ENCODE measurements around the gene CISH. TPM values are rescaled to one million over a fixed set of nuclear protein-coding genes. Genes with fewer than 3 reads are reported as not detected.

The CISH gene
- total RNA-seq, 1 experiment from 2014 or later: 0.99 TPM

GRCh38 chr3:50599115-50599715 is 12.4 kb downstream of the CISH start:
- no peak for DNase-seq (ENCODE audit: low read depth)

- DNase-seq (ENCODE audit: low read depth): no peak
Measured at GRCh38 chr3:50594253-50594785, 17.3 kb downstream of the CISH start.

- DNase-seq (ENCODE audit: low read depth): no peak
Measured at GRCh38 chr3:50592568-50592967, 19.0 kb downstream of the CISH start.

- DNase-seq (ENCODE audit: low read depth): no peak
Measured at GRCh38 chr3:50591196-50591741, 20.3 kb downstream of the CISH start.

- DNase-seq (ENCODE audit: low read depth): peak; percentile 28
Measured at GRCh38 chr3:50588759-50589433, 22.7 kb downstream of the CISH start.

GRCh38 chr3:50587806-50588758 is 23.5 kb downstream of the CISH start:
- no peak for DNase-seq (ENCODE audit: low read depth)

GRCh38 chr3:50587373-50587772 is 24.2 kb downstream of the CISH start:
- peak; percentile 30 for DNase-seq (ENCODE audit: low read depth)

- DNase-seq (ENCODE audit: low read depth): no peak
Measured at GRCh38 chr3:50586763-50587070, 24.9 kb downstream of the CISH start.

- DNase-seq (ENCODE audit: low read depth): no peak
Measured at GRCh38 chr3:50585919-50586762, 25.4 kb downstream of the CISH start.

GRCh38 chr3:50584391-50584790 is 27.2 kb downstream of the CISH start:
- DNase-seq (ENCODE audit: low read depth): no peak

GRCh38 chr3:50583897-50584296 is 27.7 kb downstream of the CISH start:
- DNase-seq (ENCODE audit: low read depth): no peak

GRCh38 chr3:50582083-50582482 is 29.5 kb downstream of the CISH start:
- DNase-seq (ENCODE audit: low read depth): no peak

- DNase-seq (ENCODE audit: low read depth): no peak
Measured at GRCh38 chr3:50581459-50581842, 30.1 kb downstream of the CISH start.

- no peak for DNase-seq (ENCODE audit: low read depth)
Measured at GRCh38 chr3:50580683-50581458, 30.7 kb downstream of the CISH start.

- DNase-seq (ENCODE audit: low read depth): no peak
Measured at GRCh38 chr3:50577348-50577747, 34.2 kb downstream of the CISH start.

GRCh38 chr3:50575372-50575771 is 36.2 kb downstream of the CISH start:
- DNase-seq (ENCODE audit: low read depth): peak; percentile 74

- DNase-seq (ENCODE audit: low read depth): no peak
Measured at GRCh38 chr3:50574444-50574831, 37.1 kb downstream of the CISH start.

GRCh38 chr3:50573566-50574443 is 37.8 kb downstream of the CISH start:
- DNase-seq (ENCODE audit: low read depth): no peak

- no peak for DNase-seq (ENCODE audit: low read depth)
Measured at GRCh38 chr3:50572801-50573371, 38.7 kb downstream of the CISH start.
